Measurements from ENCODE around the gene SLCO4A1. TPM values are rescaled to one million over a fixed set of nuclear protein-coding genes. Genes with fewer than 3 reads are reported as not detected.

Gene SLCO4A1
- total and polyA plus RNA-seq, 9 donors: 1.1 to 10.9 (median 3.7) TPM

DNA sequence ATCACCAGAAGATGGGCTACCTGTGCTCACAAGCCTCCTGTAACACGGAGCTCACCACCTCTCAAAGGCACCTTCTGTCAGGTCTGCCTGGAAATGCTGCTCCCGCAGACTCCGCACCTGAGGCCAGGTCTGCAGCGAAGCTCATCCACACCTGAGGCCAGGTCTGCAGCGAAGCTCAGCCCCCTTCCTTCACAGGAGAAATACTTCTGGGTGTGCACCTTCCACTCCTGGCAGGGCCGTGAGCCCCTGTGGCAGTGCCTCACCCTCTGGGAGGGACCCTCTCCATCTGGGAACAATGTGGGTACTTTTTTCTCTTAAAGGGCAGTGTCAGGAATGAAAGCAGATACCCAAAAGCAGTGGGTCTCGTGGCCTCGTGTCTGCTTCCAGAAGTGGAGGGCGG lies 1.4 kb upstream of the SLCO4A1 start:
- H3K4me1 ChIP-seq (ENCODE audit: insufficient read depth): peaks cover 10% of the 10 kb centered on the region
- TF ChIP-seq EP300 (IDR thresholded peaks at IDR 0.05): no peak
- TF ChIP-seq POLR2A (IDR thresholded peaks at IDR 0.05): no peak
- TF ChIP-seq, protein P1, sequence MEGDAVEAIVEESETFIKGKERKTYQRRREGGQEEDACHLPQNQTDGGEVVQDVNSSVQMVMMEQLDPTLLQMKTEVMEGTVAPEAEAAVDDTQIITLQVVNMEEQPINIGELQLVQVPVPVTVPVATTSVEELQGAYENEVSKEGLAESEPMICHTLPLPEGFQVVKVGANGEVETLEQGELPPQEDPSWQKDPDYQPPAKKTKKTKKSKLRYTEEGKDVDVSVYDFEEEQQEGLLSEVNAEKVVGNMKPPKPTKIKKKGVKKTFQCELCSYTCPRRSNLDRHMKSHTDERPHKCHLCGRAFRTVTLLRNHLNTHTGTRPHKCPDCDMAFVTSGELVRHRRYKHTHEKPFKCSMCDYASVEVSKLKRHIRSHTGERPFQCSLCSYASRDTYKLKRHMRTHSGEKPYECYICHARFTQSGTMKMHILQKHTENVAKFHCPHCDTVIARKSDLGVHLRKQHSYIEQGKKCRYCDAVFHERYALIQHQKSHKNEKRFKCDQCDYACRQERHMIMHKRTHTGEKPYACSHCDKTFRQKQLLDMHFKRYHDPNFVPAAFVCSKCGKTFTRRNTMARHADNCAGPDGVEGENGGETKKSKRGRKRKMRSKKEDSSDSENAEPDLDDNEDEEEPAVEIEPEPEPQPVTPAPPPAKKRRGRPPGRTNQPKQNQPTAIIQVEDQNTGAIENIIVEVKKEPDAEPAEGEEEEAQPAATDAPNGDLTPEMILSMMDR (IDR thresholded peaks at IDR 0.05): no peak
- intact Hi-C loops (cut with DNase I): loop anchor here in 1 of 4 donors (10.0 kb wide), 1 partner anchor 236 kb away; the partner anchor contains the start of gene CABLES2
- H3K27me3 ChIP-seq: no peaks in the 10 kb centered on the region
- no peak overlapping the region for H3K27ac ChIP-seq
- H3K9me3 ChIP-seq: no peaks in the 10 kb centered on the region
- 86 to 90% (median 90%) methylated on average over 9 of the region's 9 CpGs for WGBS, 3 donors
- H3K4me3 ChIP-seq: no peak overlapping the region
- H3K36me3 ChIP-seq: no peaks in the 10 kb centered on the region
- no peak for DNase-seq

DNA sequence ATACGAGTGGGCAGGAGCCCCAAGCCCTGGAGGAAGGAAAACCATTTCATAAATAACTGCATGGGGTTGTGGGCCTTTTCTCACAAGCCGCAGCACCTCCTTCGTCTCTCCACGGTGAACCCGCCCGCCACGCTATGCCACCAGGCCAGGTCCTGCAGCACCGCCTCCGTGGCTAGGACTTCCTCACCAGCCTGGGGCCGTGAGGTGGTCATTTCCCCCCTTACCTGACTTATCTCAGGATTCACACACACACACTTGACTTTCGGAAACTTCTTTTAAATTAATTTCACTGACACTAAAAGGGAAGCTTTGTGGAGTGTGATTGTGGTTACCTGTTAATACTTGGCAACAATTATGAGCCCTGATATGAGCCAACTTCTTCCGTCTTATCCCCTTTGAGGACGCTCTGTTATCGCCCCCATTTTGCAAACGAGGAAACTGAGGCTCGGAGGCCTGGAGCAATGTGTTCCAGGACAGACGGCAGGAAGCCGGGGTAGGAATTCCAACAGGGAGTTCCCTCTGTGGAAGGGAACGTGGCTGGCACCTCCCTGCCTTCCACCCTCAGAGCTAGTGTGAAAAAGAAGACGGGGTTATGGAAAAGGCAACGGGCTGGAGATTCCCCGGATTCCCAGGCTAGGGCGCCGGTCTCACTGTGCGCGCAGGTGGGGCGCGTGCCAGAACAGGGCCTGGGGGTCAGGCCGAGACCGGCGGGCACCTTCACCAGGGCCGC lies 817 bp upstream of the SLCO4A1 start:
- Histone ChIP-seq H3K9me3 (no peaks in the 10 kb centered on the region), H3K36me3 (no peaks in the 10 kb centered on the region), H3K4me3 (peak overlapping the region; percentile 53), H3K27me3 (no peaks in the 10 kb centered on the region), H3K27ac (no peak overlapping the region), H3K4me1 (ENCODE audit: insufficient read depth) (peaks cover 11% of the 10 kb centered on the region)
- intact Hi-C loops (cut with DNase I): loop anchor here in 1 of 4 donors (10.0 kb wide), 1 partner anchor 237 kb away; the partner anchor contains the start of gene CABLES2
- WGBS, 3 donors: 40 to 47% (median 42%) methylated on average over 28 to 32 of the region's 32 CpGs
- DNase-seq: no peak
- TF ChIP-seq EP300 (IDR thresholded peaks at IDR 0.05) (no peak), POLR2A (IDR thresholded peaks at IDR 0.05) (no peak)
- TF ChIP-seq, protein P1 (IDR thresholded peaks at IDR 0.05): no peak

DNA sequence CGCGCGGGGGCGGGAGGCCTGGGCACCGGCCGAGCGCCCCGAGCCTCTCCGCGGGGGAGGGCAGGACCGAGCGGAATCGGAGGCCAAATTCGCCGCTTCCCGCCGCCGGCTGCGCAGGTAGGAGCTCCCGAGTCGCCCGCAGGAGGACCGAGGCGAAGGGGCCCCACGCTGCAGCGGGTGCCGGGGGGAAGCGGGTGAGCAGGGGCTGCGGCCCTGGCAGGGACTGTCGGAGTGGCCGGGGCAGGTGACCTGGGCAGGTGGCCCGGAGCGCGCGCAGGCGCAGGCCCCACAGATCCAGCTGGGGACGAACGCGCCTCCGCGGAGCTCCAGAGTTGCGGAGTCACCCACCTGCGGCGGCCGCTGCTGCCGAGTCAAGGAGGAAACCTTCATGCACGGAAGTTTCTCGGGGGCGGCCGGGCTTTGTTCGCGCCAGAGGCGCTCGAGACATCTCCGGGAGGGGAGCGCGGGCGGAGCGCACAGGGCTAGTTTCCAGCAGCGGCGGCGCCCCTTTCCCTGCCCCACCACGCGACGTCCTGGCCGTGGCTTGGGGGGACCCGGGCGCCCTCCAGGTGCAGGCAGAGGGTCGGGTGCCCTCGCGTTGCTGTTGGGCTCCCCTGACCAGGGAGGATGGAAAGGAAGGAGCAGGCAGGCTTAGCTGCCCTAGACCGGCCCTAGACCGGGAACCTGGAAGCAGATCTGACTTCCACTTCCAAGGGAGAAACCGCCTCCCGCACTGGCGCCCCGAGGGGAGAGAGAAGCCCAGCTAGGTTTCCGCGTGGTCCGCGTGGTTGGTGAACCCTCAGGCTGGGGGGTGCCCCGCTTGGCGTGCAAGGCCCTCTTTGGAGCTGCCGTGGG lies 590 bp downstream of the SLCO4A1 start:
- 1 to 2% (median 1%) methylated on average over 51 to 84 of the region's 84 CpGs for WGBS, 3 donors
- H3K27me3 ChIP-seq: no peaks in the 10 kb centered on the region

DNA sequence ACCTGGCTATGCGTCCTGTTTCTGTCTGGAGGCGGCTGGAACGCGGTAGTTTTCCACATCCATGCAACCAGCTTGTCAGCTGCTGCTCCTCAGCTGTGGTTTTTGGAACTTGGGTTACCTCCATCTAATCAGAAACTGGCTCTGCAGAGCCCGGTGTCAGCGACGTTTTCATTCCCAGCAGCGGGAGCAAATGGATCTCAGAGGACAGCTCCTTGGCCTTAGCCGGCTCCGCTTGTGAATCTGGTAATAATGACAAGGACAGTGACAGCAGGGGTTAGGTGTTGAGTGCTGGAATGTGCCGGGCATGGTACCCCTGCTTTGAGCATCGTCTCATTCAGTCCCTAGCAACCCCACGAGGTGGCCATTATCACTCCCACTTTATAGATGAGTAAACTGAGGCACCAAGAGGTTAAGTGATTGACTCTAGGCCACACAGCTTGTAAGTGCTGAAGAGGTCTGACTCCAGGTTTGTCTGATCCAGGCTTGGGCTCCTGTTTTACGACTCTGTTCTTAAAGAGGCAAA lies 1.3 kb downstream of the SLCO4A1 start:
- Histone ChIP-seq H3K9me3 (no peaks in the 10 kb centered on the region), H3K27me3 (no peaks in the 10 kb centered on the region), H3K4me1 (ENCODE audit: insufficient read depth) (peaks cover 21% of the 10 kb centered on the region), H3K4me3 (peak overlapping the region; percentile 53), H3K36me3 (no peaks in the 10 kb centered on the region), H3K27ac (no peak overlapping the region)
- no peak for DNase-seq
- TF ChIP-seq EP300 (IDR thresholded peaks at IDR 0.05) (no peak), POLR2A (IDR thresholded peaks at IDR 0.05) (no peak)
- TF ChIP-seq, protein P1 (IDR thresholded peaks at IDR 0.05): no peak
- intact Hi-C loops (cut with DNase I): loop anchor here in 1 of 4 donors (10.0 kb wide), 1 partner anchor 239 kb away; the partner anchor contains the start of gene CABLES2
- 25 to 33% (median 29%) methylated on average over 11 to 14 of the region's 14 CpGs for WGBS, 3 donors

More for the DNA sequence above, 590 bp downstream of the SLCO4A1 start:
- intact Hi-C loops (cut with DNase I): loop anchor here in 1 of 4 donors (10.0 kb wide), 1 partner anchor 238 kb away; the partner anchor contains the start of gene CABLES2
- H3K36me3 ChIP-seq: no peaks in the 10 kb centered on the region
- peak in 1 of 5 donors; percentile 50 for DNase-seq
- TF ChIP-seq, protein P1 (IDR thresholded peaks at IDR 0.05): no peak
- H3K27ac ChIP-seq: no peak overlapping the region
- H3K9me3 ChIP-seq: no peaks in the 10 kb centered on the region
- H3K4me1 ChIP-seq (ENCODE audit: insufficient read depth): peaks cover 17% of the 10 kb centered on the region
- peak overlapping the region; percentile 53 for H3K4me3 ChIP-seq

All from ovary (tissue), 9 donors.